DMS114 treated with DMSO at 0.1 percent for 48 hours (cell line): ENCODE measurements around the gene NDUFS4.
"Not testable (repeated sequence)": the region's sequence is repeated elsewhere in the genome, so short reads cannot be mapped to it uniquely, and the experiment has no call there.

Experiments used
- DNase-seq: peaks from one replicate; lab custom pipeline; 2025; ENCODE audit not compliant: unreplicated experiment; lab: John Stamatoyannopoulos, UW

NDUFS4 gene

GRCh38 chr5:53560506-53561191 is at the start of gene NDUFS4:
NDUFS4 (plus strand) TSS chr5:53560639; CDS start chr5:53560663, 24 bp downstream.
- peak; percentile 74 for DNase-seq

DNA sequence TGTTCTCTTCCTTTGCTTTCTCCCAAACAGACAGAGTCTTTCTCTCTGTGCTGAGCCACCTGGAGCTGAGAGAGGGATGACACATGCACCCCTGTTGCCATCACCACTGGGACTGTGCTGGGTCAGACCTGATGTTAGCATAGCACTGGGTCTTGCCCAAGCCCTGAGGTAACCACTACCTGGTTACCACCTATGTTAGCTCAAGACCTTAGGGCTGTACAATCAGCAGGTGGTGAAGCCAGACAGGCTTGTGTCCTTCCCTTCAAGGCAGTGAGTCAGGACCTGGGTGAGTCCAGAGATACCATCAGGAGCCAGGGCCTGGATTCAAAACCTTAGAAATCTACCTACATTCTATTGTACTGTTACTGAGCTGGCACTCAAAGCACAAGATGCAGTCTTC is 47.9 kb upstream of the NDUFS4 start:
- DNase-seq, result no peak

DNA sequence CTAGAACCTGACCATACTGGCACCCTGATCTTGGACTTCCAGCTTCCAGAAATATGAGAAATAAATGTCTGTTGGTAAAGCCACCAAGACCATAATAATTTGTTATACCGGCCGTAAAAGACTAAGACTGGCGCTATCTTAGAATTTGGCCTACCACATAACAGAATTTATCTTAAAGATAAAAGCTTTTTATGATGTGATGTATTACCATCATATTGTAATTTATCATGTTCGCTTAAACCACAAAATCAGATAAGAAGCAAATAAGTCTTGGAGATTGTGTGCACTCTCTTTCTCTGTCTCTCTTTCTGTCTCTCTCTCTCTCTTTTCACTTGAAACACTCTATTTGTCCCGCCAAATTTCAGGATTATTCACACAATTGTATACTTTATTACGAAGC is 44.5 kb upstream of the NDUFS4 start:
- no peak for DNase-seq

DNA sequence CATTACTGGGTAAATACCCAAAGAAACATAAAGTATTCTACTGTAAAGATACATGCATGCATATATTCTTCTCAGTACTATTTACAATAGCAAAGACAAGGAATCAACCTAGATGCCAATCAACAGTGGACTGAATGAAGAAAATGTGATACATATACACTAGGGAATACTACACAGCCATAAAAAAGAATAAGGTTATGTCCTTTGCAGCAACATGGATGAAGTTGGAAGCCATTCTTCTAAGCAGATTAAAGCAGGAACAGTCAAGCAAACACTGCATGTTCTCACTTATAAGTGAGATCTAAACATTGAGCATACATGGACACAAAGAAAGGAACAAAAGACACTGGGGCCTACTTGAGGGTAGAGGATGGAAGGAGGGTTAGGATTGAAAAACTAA is 39.6 kb upstream of the NDUFS4 start:
- DNase-seq, result no peak

- no peak for DNase-seq
Observed at GRCh38 chr5:53537711-53538110, 22.7 kb upstream of the NDUFS4 start.

DNA sequence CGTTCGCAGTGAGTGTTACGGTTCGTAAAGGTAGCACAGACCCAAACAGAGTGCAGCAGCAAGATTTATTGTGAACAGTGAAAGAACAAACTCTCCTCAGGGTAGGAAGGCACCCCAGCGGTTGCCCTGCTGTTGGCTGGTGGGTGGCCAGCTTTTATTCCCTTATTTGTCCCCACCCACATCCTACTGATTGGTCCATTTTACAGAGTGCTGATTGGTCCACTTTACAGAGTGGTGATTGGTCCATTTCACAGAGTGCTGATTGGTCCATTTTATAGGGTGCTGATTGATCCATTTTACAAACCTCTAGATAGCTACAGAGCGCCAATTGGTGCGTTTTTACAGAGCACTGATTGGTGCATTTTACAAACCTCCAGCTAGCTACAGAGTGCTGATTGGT is 19.7 kb upstream of the NDUFS4 start:
- not testable (repeated sequence) for DNase-seq

- DNase-seq, result no peak
Observed at GRCh38 chr5:53541859-53542258, 18.6 kb upstream of the NDUFS4 start.

- DNase-seq, result no peak
Observed at GRCh38 chr5:53542926-53543325, 17.5 kb upstream of the NDUFS4 start.

DNA sequence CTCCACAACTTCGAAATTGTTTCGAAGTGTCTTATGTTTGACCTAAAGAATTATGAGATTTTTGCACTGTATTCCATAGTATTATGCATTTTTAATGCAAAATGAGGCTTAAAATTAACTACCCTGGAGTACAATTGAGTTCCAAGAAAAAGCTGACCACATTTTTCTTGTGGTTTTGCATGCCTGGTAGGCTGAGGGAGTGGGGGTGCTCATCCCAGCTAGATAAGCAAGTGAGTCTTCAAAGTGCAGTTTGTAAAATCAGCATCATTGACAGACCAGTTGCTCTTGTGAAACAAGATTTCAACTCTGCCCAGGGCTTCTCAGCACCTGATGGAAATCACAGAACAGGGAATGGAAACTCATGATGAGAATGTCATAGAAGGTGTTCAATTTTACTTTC is 17.0 kb upstream of the NDUFS4 start:
- no peak for DNase-seq

DNA sequence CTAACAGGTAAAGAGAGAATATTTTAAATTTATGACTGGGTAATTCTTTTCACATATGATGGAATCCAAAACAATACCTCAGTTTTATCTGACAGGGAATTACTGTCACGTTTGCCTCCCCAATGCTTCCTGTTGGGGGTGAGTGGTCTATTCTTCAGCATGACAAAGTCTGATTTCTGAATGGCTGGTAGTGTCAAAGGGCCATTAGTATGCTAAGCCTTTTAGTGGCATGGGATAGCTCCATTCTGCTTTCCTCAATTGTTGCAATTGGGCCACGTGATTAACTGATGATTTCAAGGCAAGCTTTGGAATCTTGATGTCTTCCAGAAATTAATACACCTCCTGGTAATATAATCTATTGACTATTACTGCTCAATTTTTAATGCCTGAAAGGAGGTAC is 14.7 kb upstream of the NDUFS4 start:
- no peak for DNase-seq

- no peak for DNase-seq
Observed at GRCh38 chr5:53547226-53547625, 13.2 kb upstream of the NDUFS4 start.

GRCh38 chr5:53548501-53548900 is 11.9 kb upstream of the NDUFS4 start:
- not testable (repeated sequence) for DNase-seq

GRCh38 chr5:53549792-53550191 is 10.6 kb upstream of the NDUFS4 start:
- no peak for DNase-seq

- no peak for DNase-seq
Observed at GRCh38 chr5:53552561-53552960, 7.9 kb upstream of the NDUFS4 start.

DNA sequence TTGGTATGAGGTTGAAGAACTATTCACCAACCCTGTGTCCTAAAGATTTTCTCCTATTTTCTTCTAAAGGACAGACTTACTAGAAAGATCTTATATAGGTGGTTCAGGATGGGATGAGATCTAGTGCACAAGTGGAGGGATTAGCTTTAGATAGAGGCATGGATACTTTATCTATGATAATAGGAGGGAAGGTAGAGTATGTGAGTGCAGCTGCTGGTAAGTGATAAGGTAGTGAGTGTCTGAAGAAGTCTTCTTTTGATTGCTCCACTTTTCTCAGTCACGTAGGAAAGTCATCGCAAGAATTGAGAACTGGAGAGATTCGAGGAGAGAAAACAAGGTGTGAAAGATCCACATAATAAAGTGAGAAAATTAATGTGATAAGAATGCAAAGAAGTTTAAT is 6.0 kb upstream of the NDUFS4 start:
- no peak for DNase-seq

DNA sequence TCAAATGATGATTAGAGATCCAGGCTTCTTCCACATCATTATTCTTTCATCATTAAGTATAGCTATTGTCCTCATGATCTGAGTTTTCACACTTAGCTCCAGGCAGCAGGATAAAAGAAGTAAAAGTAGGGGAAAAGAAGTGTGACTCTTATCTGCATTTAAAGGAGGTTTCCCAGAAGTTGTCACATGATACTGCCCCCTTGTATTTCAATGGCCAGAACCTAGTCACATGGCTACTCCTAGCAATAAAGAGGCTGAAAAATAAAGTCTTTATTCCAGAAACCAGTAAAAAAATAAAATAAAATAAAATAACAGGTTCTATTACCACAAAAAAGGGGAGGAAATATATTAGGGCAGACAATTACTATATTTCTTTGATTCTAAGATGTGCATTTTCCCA is 5.3 kb upstream of the NDUFS4 start:
- DNase-seq, result no peak

DNA sequence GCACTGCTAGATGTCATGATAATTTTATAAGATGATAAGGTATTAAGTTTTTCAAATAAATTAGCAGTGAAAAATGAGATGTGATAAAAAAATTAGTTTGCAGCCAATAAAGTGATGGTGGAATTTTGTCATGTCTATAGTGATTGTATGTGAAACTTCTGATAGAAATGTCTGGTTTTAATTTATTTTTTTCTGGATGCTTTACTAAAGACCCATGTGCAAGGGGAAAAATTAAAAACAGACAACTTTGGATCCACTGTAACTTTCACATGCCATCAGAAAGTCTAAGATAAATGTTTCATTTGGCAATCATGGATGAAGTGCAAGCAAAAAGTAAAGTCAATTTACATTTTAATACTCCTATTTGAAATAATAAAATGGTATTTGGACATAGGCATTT is 4.4 kb upstream of the NDUFS4 start:
- DNase-seq, result no peak

DNA sequence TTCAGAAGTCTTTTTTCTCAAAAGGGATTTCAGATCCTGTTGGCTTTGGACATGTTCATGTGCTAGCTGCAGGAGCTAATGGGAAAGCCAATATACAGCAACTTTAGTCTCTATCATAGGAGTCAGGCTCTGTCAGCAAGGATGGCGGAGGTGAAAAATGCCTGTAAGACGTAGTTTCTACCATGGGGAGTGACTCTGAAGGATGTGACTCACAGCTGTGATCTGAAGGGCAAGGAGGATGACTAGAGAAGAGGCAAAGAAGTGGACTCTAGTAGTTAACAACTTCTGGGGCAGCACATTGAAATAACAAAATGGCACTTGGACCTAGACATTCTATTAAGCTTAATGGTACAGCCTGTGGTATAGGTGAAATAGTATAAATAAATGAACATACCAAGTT is 3.1 kb upstream of the NDUFS4 start:
- no peak for DNase-seq

GRCh38 chr5:53558966-53559365 is 1.5 kb upstream of the NDUFS4 start:
- DNase-seq, result no peak

- DNase-seq, result no peak
Observed at GRCh38 chr5:53560028-53560427, 411 bp upstream of the NDUFS4 start.

GRCh38 chr5:53568401-53568800 is 8.0 kb downstream of the NDUFS4 start:
- no peak for DNase-seq

DNA sequence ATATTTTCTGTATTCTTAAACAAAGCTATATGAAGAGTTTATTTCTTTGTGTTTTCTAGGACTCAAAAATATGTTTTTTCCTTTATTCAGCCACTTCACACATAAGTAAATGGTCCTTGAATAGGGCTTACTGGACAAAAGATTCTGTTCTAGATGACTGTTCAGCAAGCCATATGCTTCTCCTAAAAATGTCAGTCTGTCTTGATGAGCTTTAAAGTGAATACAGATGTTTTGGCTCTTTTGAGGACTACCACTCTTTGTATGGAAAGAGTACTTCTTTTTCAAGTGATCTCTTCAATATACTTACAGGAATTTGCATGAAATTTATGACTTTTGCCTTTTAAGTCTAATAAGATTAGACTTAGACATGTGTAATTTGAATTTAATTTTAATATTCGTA is 8.4 kb downstream of the NDUFS4 start:
- no peak for DNase-seq

- DNase-seq, result no peak
Observed at GRCh38 chr5:53569453-53569852, 9.0 kb downstream of the NDUFS4 start.
